H1 (cell line): Measurements from ENCODE around the gene KCNMA1. TPM values are rescaled to one million over a fixed set of nuclear protein-coding genes. Genes with fewer than 3 reads are reported as not detected.

Experiments used
- ATF3 ChIP-seq: IDR thresholded peaks from 2 replicates; pipeline ENCODE4 v1.6.1; 2011; ENCODE audit warnings: low read depth, mild to moderate bottlenecking, low read length; ENCODE audit not compliant: insufficient read depth
- BCL11A ChIP-seq, 2 experiments: IDR thresholded peaks; one replicate each; pipeline ENCODE4 v1.6.1; 2011; ENCODE audit warnings: low read depth in 2 of 2, low read length in 2 of 2, mild to moderate bottlenecking in 2 of 2
- CHD7 ChIP-seq: fragments of 300-600 bp; sonication (generic); IDR thresholded peaks from 2 replicates; pipeline ENCODE4 v1.7.1; 2012; ENCODE audit warnings: low read length, moderate library complexity, mild to moderate bottlenecking, inconsistent platforms; ENCODE audit not compliant: insufficient replicate concordance
- YY1 ChIP-seq: IDR thresholded peaks from 2 replicates; pipeline ENCODE4 v1.6.1; 2011; ENCODE audit warnings: low read depth, mild to moderate bottlenecking, low read length
- polyA plus RNA-seq, 7 experiments: library from polyadenylated mRNA; depleted of rRNA in 3 of 7; stranded (reverse) in 5 of 7; unstranded in 2 of 7; fragments of >200 nt in 5 of 7; fragments of 200-250 nt in 2 of 7; gene quantifications; 1 replicate in 5 of 7; 2 replicates in 1 of 7; 4 replicates in 1 of 7; pipeline versions ENCODE4 v1.2.1 to v1.2.3, GENCODE V29; 2011 to 2013; ENCODE audit warnings: missing spikeins in 2 of 7, mixed read lengths in 2 of 7
- total RNA-seq: library from RNA; stranded (reverse); fragmentation: NEBNext Ultra II Directional; extraction: Animal tissue kit (Norgen Biotek cat#: 25700); gene quantifications from 2 replicates; pipeline ENCODE4 v1.2.1, GENCODE V29; 2021

KCNMA1 gene
- total and polyA plus RNA-seq, 2 of the 8 experiments (the other 6 are each of a cell fraction or from before 2014, with no cell fraction given), result 10.2 to 11.1 TPM

GRCh38 chr10:77400033-77400432, 237.6 kb downstream of the KCNMA1 start (continued):
- TF ChIP-seq CHD7, result no peak
- TF ChIP-seq ATF3, result no peak
- no peak for TF ChIP-seq YY1
- no peak for TF ChIP-seq BCL11A (IDR thresholded peaks at IDR 0.05; ENCODE audit: low read depth in 2 of 2, low read length in 2 of 2)
- TF ChIP-seq, all 59 proteins: peak for 0
